Activated naive CD4-positive, alpha-beta T cell treated with anti-CD3 and anti-CD28 coated beads, Interleukin-2, amount 50 U/mL, for 24 hours (primary cell): Measurements from ENCODE around the gene ITGAE.
A peak's percentile ranks its signal among the peaks of the same experiment; 100 is the strongest.

Source experiments
- H3K27ac Mint-ChIP-seq: one replicate; pipeline ENCODE4 v1.8.0; 2021; ENCODE audit warnings: mild to moderate bottlenecking, mixed read lengths
- H3K27me3 Mint-ChIP-seq: one replicate; pipeline ENCODE4 v1.8.0; 2021; ENCODE audit warnings: mixed read lengths
- H3K36me3 Mint-ChIP-seq: one replicate; pipeline ENCODE4 v1.8.0; 2021; ENCODE audit warnings: mixed read lengths
- H3K4me1 Mint-ChIP-seq: one replicate; pipeline ENCODE4 v1.8.0; 2021; ENCODE audit warnings: mixed read lengths
- H3K4me3 Mint-ChIP-seq: one replicate; pipeline ENCODE4 v1.8.0; 2021; ENCODE audit warnings: mild to moderate bottlenecking, mixed read lengths
- H3K9me3 Mint-ChIP-seq: one replicate; pipeline ENCODE4 v1.8.0; 2021; ENCODE audit warnings: mixed read lengths

ITGAE gene

DNA sequence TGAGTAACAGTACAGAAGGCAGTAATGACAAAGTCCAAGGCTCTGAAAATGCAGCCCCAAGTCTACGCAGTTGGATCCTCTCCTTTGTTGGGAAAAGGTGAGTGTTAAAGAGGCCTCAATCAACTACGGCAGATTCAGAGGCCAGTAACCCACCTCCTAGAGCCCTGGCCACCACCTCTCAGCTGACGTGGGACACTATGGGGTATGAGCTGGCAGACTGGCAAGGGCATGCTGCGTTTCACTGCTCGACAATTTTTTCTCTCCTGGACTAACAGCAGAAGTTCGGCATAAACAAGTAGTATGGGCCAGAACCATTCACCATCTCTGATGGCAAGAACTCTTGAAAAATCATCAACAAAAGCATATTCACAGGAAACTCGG lies 27.9 kb upstream of the ITGAE start:
- H3K27ac Mint-ChIP-seq = no peak overlapping the region
- no peaks in the 10 kb centered on the region for H3K9me3 Mint-ChIP-seq
- H3K27me3 Mint-ChIP-seq = no peaks in the 10 kb centered on the region
- no peak overlapping the region for H3K4me3 Mint-ChIP-seq
- peaks cover 9% of the 10 kb centered on the region for H3K36me3 Mint-ChIP-seq
- H3K4me1 Mint-ChIP-seq = peaks cover 1% of the 10 kb centered on the region

DNA sequence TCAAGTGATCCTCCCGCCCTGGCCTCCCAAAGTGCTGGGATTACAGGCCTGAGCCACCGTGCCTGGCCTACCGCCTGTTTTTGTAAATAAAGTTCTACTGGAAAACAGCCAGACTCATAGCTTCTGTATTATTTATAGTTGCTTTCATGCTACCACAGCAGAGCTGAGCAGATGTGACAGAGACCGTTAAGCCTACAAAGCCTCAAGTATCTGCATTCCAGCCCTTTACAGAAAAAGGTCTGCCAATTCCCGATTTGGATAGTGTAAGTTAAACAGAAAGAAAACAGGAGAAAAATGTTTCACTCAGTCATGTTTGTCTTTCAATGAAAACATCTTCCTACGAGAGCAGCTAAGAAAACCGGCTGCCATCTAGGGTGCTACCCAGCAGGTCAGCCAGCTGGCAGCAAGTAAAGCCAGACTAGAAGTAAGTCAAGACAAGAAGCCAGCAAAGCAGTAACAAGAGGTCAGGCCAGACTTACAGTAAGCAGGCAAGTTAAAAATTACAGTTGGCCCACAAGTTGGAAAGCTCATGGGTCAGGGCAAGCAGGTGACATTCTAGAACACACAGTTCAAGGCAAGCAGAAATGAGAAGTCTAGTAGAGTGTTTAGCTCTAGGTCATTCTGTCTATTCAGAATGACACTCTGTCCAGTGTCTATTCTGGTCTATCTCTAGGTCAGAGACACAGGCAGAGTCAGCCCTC lies 27.3 kb upstream of the ITGAE start:
- Mint-ChIP-seq H3K36me3 (peaks cover 10% of the 10 kb centered on the region), H3K27ac (no peak overlapping the region), H3K27me3 (no peaks in the 10 kb centered on the region), H3K4me1 (no peaks in the 10 kb centered on the region), H3K9me3 (no peaks in the 10 kb centered on the region), H3K4me3 (no peak overlapping the region)

DNA sequence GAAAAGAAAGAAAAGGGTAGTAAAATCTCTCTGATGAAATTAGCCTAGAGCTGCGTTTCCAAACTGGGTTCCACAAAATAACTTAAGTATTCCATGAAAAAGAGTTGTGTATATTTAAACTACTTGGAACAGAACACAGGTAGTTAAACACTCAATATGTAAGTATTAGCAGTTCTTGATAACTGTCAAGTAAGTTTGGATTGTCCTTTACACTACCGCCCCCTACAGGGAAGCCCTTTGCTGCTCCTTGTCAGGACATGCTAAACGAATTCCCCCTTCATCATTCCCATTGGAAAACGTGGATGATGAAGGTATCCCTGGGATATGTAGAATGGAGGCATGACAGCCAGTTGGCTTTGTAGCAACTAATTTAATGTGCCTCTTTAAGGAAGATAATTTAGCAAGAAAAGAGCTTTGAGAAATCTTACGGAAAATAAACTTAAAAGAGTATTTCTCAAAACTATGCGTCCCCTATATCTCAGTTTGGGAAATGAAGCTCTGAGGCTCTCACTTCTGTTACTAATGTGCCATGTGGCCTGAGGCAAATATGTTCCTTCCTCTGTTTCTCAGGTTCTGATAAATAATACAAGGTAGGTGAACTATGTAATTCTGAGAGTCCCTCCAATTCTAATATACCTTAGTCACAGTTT lies 26.3 kb upstream of the ITGAE start:
- no peaks in the 10 kb centered on the region for H3K9me3 Mint-ChIP-seq
- H3K4me1 Mint-ChIP-seq = no peaks in the 10 kb centered on the region
- H3K27me3 Mint-ChIP-seq = no peaks in the 10 kb centered on the region
- no peak overlapping the region for H3K27ac Mint-ChIP-seq
- peaks cover 10% of the 10 kb centered on the region for H3K36me3 Mint-ChIP-seq
- H3K4me3 Mint-ChIP-seq = no peak overlapping the region

DNA sequence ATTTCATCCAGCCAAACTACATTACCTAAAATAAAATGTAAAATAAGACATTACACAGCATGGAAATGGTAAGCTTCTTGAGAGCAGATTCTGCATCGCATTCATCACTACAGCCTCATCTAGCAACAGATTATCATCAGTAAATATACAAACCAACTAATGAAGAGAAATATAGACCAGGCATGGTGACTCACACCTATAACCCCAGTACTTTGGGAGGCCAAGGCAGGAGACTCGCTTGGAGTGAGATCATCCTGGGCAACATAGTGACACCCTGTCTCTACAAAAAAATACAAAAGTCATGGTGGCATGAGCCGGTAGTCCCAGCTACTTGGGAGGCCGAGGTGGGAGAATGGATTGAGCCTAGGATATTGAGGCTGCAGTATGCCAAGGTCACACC lies 25.2 kb upstream of the ITGAE start:
- H3K4me1 Mint-ChIP-seq = no peaks in the 10 kb centered on the region
- H3K36me3 Mint-ChIP-seq = peaks cover 9% of the 10 kb centered on the region
- H3K27ac Mint-ChIP-seq = no peak overlapping the region
- no peaks in the 10 kb centered on the region for H3K27me3 Mint-ChIP-seq
- no peaks in the 10 kb centered on the region for H3K9me3 Mint-ChIP-seq
- no peak overlapping the region for H3K4me3 Mint-ChIP-seq

DNA sequence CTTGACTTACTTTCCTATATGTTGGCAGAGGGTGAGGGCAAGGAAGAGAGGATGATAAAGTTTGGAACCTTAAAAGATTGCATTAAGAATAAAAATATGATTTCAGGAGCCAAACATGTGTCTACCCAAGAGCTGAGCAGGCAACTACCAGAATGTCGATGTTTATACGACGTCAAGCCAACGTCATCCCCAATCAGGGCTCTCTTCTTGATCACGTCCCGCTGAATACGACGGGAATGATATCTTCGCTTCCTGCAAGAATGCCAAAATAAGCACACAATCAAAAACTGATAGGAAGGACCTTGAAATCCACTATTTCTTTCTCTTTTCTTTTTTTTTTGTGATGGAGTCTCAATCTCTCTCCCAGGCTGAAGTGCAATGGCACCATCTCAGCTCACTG lies 20.1 kb upstream of the ITGAE start:
- no peaks in the 10 kb centered on the region for H3K9me3 Mint-ChIP-seq
- H3K4me3 Mint-ChIP-seq = no peak overlapping the region
- H3K36me3 Mint-ChIP-seq = peaks cover 19% of the 10 kb centered on the region

DNA sequence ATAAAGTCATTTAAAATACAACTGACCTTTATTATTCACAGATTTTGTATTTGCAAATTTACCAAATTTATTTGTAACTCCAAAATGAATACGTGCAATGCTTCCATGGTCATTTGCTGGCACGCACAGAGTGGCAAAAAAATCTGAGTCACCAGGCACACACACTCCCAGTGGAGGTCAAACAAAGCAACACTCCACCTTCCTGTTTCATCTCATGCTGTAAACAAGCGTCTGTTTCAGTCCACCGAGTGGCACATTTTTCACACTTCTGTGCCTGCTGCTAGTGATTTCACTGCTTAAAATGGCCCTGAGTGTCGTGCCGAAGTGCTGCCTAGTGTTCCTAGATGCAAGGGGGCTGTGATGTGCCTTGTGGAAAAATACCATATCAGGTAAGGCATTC lies 17.8 kb upstream of the ITGAE start:
- Mint-ChIP-seq H3K27ac (no peak overlapping the region), H3K36me3 (peaks cover 20% of the 10 kb centered on the region), H3K4me3 (no peak overlapping the region), H3K4me1 (no peaks in the 10 kb centered on the region), H3K9me3 (no peaks in the 10 kb centered on the region), H3K27me3 (no peaks in the 10 kb centered on the region)

More for the DNA sequence above, 20.1 kb upstream of the ITGAE start:
- no peak overlapping the region for H3K27ac Mint-ChIP-seq
- H3K27me3 Mint-ChIP-seq = no peaks in the 10 kb centered on the region
- H3K4me1 Mint-ChIP-seq = no peaks in the 10 kb centered on the region

DNA sequence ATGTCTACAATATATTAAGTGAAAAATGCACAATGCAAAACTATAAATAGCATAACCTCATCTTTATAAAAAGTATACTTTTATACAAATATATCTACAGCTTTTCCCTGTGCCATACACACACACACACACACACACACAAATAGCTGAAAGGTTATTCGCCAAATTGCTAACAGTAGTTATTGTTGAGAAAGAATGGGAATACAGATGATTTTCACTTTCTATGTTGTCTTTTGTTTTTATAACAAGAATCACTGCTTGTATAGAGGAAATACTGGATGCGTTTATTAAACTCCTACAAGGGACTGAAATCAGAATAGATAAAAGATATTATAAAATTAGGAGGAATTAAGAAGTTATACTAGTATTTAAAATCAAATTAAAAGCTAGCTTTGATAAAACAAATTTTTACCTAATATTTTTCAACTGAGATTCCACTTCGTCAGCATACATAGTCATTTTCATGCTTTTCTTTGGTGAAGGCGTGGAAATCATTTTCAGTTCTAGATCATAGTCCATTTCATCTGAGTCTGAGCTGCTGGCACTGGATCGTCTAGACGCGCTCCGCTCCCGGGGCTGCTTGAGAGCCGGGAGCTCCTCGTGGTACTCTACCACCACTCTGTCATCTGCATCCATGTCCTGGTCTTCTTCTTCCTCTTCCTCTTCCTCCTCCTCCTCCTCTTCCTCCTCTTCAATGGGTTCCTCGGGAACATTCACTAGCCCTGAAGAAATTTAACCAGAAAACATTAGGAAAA lies 17.0 kb upstream of the ITGAE start:
- peaks cover 19% of the 10 kb centered on the region for H3K36me3 Mint-ChIP-seq
- H3K9me3 Mint-ChIP-seq = no peaks in the 10 kb centered on the region
- peak overlapping the region; percentile 5 for H3K27ac Mint-ChIP-seq
- no peaks in the 10 kb centered on the region for H3K4me1 Mint-ChIP-seq
- no peaks in the 10 kb centered on the region for H3K27me3 Mint-ChIP-seq
- no peak overlapping the region for H3K4me3 Mint-ChIP-seq

DNA sequence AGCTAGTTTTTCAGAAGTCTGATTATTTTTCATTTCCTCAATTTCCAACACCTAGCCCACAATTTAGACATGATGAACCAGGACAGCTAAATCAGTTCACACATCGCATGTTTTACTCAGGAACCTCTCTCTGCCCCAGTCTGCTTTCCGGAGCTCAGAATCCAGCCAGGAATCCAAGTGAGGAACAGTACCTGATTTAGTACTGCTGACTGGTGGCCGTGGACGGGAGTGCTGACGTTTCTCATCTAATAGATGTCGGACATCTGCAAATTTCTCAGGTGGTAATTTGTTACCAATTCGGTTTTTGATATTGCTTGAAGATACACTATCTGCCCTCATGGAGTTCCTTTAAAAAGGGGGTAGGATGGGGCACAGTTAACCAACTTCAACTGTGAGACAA lies 14.9 kb upstream of the ITGAE start:
- no peak overlapping the region for H3K4me3 Mint-ChIP-seq
- no peak overlapping the region for H3K27ac Mint-ChIP-seq
- peaks cover 23% of the 10 kb centered on the region for H3K36me3 Mint-ChIP-seq
- H3K4me1 Mint-ChIP-seq = no peaks in the 10 kb centered on the region
- H3K9me3 Mint-ChIP-seq = no peaks in the 10 kb centered on the region
- H3K27me3 Mint-ChIP-seq = no peaks in the 10 kb centered on the region

DNA sequence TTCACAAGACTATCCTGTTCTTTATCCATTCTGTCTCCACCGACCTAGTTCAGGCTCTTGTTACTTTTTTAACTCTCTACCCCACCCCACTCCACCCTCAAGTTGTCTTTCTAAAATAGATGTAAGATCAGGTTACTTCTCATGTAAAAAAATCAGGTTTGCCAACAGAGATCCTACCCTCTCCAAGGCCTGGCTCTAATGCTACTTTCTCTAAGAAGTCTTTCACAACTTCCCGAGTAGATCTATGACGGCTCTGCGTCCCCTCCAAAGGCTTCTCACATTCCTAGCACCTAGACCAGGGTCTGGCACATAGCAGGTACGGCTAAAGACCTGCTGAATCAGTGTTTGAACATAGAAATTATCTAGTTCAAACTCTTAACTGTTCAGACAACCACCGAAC lies 14.1 kb upstream of the ITGAE start:
- Mint-ChIP-seq H3K36me3 (peaks cover 18% of the 10 kb centered on the region), H3K27me3 (no peaks in the 10 kb centered on the region), H3K27ac (peak overlapping the region; percentile 2), H3K4me1 (no peaks in the 10 kb centered on the region), H3K4me3 (no peak overlapping the region), H3K9me3 (no peaks in the 10 kb centered on the region)

DNA sequence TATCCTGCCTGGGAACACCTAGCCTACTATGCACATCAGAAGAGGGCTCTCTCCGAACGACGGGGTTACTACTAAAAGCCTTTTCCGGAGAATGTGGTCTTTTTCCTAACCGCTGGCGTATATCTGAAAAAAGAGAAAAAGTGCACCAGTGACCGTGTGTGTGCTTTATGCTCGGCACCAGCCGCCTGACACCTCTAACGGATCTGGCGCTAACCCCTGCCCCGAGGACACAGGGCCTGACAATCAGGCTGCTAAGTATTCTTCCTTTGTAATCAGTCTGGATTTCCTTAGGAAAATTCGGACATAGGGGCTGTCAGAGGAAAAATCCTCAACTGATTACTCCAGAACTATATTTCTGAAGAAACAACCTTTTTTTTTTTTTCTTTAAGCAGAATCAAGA lies 13.4 kb upstream of the ITGAE start:
- Mint-ChIP-seq H3K9me3 (no peaks in the 10 kb centered on the region), H3K27ac (no peak overlapping the region), H3K4me1 (no peaks in the 10 kb centered on the region), H3K36me3 (peaks cover 23% of the 10 kb centered on the region), H3K4me3 (no peak overlapping the region), H3K27me3 (no peaks in the 10 kb centered on the region)

DNA sequence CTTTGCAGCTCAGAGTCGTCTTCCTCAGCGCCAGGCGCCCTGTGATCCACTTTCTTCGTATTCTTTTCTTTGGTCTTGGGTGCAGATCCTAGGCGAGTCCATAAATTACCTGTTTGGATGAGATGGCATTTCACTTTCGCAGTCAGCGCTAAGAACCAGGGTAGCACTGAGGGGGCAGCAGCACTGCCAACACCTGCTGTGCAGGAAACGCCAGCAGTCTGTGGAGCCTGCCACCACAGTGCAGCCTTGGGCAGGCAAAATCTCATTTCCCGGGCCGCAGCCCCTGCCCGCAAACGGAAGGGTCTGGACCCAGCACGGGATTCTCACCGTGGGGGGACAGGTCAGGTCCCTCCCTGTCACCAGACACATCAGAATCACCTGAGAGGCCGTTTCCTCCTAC lies 12.2 kb upstream of the ITGAE start:
- Mint-ChIP-seq H3K4me1 (peaks cover 7% of the 10 kb centered on the region), H3K27ac (no peak overlapping the region), H3K36me3 (peaks cover 18% of the 10 kb centered on the region), H3K4me3 (no peak overlapping the region), H3K9me3 (no peaks in the 10 kb centered on the region), H3K27me3 (no peaks in the 10 kb centered on the region)

DNA sequence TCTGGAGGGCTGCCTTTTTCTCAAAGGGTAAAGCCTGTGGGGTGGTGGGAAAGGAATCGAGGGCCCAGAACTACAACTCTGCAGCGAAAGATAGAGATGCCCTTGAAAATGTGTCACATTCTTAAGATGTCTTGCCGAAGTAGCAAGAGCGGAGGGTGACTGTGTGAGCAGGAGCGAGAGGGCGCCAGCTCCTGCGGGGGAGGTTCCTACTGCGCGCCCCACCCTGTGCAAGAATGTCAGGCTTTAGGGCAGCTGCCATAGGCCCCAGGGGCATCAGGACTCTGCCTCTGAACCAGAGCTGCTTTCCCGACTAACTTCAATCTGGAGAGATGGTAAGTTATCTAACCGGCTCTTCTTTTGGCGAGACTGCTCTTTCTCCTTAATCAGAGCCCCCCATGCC lies 11.8 kb upstream of the ITGAE start:
- Mint-ChIP-seq H3K27ac (no peak overlapping the region), H3K9me3 (no peaks in the 10 kb centered on the region), H3K4me3 (no peak overlapping the region), H3K36me3 (peaks cover 18% of the 10 kb centered on the region), H3K27me3 (no peaks in the 10 kb centered on the region), H3K4me1 (peaks cover 8% of the 10 kb centered on the region)

DNA sequence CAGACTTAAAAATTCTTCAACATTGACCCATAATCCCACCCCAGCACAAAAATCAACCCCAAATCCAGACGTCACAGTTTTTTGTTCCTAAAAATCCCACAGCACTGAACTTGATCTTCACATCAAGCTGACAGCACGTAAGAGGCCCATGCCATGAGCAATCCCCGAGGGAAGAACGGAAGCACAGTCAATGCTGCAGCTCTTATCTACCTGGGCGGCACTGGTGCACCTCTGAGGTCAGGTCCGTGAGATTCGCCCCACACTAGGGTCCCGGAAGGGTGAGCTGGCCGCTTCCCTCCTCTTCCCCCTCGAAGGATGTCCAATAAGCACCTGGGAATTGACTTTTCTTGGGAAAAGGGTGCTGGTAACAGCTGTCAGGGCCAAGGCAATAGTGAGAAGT lies 11.3 kb upstream of the ITGAE start:
- Mint-ChIP-seq H3K36me3 (peaks cover 18% of the 10 kb centered on the region), H3K4me1 (peaks cover 8% of the 10 kb centered on the region), H3K4me3 (no peak overlapping the region), H3K27me3 (no peaks in the 10 kb centered on the region), H3K9me3 (no peaks in the 10 kb centered on the region), H3K27ac (no peak overlapping the region)

DNA sequence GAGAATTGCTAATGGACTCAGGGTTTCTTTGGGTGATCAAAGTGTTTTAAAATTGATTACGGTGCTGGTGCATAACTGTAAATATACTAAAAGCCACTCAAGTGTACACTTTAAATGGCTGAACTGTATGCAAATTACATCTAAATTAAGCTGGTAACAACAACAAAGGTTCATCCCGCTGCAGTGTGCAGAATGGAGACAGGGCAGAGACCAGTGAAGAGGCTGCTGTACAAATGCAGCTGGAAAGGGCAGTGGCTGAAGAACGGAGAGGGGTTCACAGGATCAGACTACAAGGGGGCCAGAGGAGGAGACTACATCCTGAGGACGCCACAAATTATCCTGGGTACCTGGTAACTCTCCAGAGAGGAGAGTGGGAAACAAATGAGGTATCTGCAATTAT lies 9.0 kb upstream of the ITGAE start:
- Mint-ChIP-seq H3K4me1 (peaks cover 8% of the 10 kb centered on the region), H3K4me3 (no peak overlapping the region), H3K27me3 (no peaks in the 10 kb centered on the region), H3K36me3 (peaks cover 14% of the 10 kb centered on the region), H3K9me3 (no peaks in the 10 kb centered on the region), H3K27ac (peak overlapping the region; percentile 5)

DNA sequence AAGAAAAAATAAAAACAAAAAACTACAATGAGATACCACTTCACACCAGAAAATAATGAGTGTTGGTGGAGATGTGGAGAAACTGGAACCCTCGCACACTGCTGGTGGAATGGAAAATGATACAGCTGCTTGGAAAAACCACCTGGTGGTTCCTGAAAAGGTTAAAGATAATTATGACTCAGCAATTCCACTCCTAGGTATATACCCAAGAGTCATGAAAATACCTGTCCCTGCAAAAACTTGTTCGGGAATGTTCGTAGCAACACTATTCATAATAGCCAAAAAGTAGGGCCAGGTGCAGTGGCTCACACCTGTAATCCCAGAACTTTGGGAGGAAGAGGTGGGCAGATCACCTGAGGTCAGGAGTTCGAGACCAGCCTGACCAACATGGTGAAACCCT lies 8.1 kb upstream of the ITGAE start:
- Mint-ChIP-seq H3K27me3 (no peaks in the 10 kb centered on the region), H3K36me3 (peaks cover 12% of the 10 kb centered on the region), H3K4me1 (peaks cover 8% of the 10 kb centered on the region), H3K9me3 (no peaks in the 10 kb centered on the region), H3K27ac (no peak overlapping the region), H3K4me3 (no peak overlapping the region)

DNA sequence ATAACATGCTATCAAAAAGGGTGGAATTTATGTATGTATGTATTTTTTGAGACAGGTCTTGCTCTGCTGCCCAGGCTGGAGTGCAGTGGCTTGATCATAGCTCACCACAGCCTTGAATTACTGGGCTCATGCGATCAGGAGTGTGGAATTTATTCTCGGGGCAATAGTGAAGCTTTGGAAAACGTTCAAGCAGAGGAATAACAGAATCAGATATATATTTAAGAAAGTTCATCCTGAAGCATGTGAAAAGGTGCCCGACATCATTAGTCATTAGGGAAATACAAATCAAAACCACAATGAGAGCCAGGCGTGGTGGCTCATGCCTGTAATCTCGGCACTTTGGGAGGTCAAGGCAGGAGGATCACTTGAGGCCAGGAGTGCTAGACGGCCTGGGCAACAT lies 7.7 kb upstream of the ITGAE start:
- Mint-ChIP-seq H3K4me3 (no peak overlapping the region), H3K4me1 (peaks cover 8% of the 10 kb centered on the region), H3K27me3 (no peaks in the 10 kb centered on the region), H3K36me3 (peaks cover 12% of the 10 kb centered on the region), H3K9me3 (no peaks in the 10 kb centered on the region), H3K27ac (peak overlapping the region; percentile 68)
